ENCODE measurements around the gene SLC51A. TPM values are rescaled to one million over a fixed set of nuclear protein-coding genes. Genes with fewer than 3 reads are reported as not detected.

Gene SLC51A
- total RNA-seq, 1 donor from 2014 or later, result not detected

GRCh38 chr3:196268284-196269163, 52.2 kb downstream of the SLC51A start:
- H3K36me3 Mint-ChIP-seq (ENCODE audit: low read depth, unreplicated experiment), result peaks cover 26% of the 10 kb centered on the region
- peaks cover 3% of the 10 kb centered on the region for H3K27me3 Mint-ChIP-seq (ENCODE audit: unreplicated experiment)
- no peaks in the 10 kb centered on the region for H3K9me3 Mint-ChIP-seq (ENCODE audit: unreplicated experiment)
- H3K4me1 Mint-ChIP-seq (ENCODE audit: unreplicated experiment), result no peaks in the 10 kb centered on the region
- TF ChIP-seq, protein P1, sequence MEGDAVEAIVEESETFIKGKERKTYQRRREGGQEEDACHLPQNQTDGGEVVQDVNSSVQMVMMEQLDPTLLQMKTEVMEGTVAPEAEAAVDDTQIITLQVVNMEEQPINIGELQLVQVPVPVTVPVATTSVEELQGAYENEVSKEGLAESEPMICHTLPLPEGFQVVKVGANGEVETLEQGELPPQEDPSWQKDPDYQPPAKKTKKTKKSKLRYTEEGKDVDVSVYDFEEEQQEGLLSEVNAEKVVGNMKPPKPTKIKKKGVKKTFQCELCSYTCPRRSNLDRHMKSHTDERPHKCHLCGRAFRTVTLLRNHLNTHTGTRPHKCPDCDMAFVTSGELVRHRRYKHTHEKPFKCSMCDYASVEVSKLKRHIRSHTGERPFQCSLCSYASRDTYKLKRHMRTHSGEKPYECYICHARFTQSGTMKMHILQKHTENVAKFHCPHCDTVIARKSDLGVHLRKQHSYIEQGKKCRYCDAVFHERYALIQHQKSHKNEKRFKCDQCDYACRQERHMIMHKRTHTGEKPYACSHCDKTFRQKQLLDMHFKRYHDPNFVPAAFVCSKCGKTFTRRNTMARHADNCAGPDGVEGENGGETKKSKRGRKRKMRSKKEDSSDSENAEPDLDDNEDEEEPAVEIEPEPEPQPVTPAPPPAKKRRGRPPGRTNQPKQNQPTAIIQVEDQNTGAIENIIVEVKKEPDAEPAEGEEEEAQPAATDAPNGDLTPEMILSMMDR (IDR thresholded peaks at IDR 0.05; ENCODE audit: unreplicated experiment), result no peak
- H3K27ac Mint-ChIP-seq (ENCODE audit: unreplicated experiment), result no peak overlapping the region
- no peak for DNase-seq (ENCODE audit: low spot score)
- no peak overlapping the region for H3K4me3 Mint-ChIP-seq (ENCODE audit: unreplicated experiment)

DNA sequence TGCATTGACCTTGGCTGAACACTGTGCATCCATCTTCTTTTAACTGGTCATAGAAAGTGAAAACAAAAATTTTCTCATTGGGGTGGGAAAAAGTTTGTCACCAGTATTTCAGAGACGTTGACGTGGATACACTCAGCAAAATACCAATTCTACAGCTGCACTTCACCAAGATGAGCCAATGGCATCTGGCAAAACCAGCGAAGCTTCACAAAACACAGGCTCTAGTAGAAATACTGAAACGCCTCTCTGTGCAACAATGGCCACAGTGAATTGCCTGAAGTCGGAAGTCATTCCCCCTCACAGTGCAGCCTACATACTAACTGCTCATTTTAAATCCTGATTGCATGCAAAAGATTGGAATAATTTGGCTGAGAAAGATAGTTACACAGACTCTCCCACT, 54.2 kb downstream of the SLC51A start:
- Mint-ChIP-seq H3K27ac (ENCODE audit: unreplicated experiment) (no peak overlapping the region), H3K36me3 (ENCODE audit: low read depth, unreplicated experiment) (peaks cover 32% of the 10 kb centered on the region)

GRCh38 chr3:196272826-196273225, 56.5 kb downstream of the SLC51A start:
- no peak overlapping the region for H3K27ac Mint-ChIP-seq (ENCODE audit: unreplicated experiment)
- no peak for DNase-seq (ENCODE audit: low spot score)

More for the DNA sequence above, 54.2 kb downstream of the SLC51A start:
- DNase-seq (ENCODE audit: low spot score), result no peak
- TF ChIP-seq, protein P1 (IDR thresholded peaks at IDR 0.05; ENCODE audit: unreplicated experiment), result no peak
- Mint-ChIP-seq H3K9me3 (ENCODE audit: unreplicated experiment) (no peaks in the 10 kb centered on the region), H3K4me3 (ENCODE audit: unreplicated experiment) (no peak overlapping the region), H3K4me1 (ENCODE audit: unreplicated experiment) (no peaks in the 10 kb centered on the region), H3K27me3 (ENCODE audit: unreplicated experiment) (peaks cover 3% of the 10 kb centered on the region)

DNA sequence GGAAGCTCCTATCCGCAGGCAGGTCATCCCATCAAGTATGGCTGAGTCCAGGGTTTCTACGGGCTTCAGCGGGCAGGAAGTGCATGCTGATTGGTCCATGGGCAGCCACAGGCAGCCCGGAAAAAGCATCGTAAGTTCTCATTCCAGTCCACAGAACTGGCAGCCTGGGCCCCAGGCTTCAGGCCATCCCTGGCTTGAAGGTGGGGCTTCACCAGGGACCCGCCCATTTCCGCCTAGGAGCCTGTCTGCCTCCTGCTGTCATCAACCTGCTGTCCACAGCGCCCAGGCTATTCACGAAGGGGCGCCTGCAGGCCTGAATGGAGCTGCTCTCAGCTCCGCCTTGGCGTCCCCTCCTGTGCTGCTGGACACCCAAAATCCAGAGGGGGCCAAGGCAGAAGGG, 57.3 kb downstream of the SLC51A start:
- Mint-ChIP-seq H3K27ac (ENCODE audit: unreplicated experiment) (no peak overlapping the region), H3K4me1 (ENCODE audit: unreplicated experiment) (peaks cover 6% of the 10 kb centered on the region), H3K9me3 (ENCODE audit: unreplicated experiment) (no peaks in the 10 kb centered on the region), H3K36me3 (ENCODE audit: low read depth, unreplicated experiment) (peaks cover 33% of the 10 kb centered on the region), H3K27me3 (ENCODE audit: unreplicated experiment) (peaks cover 3% of the 10 kb centered on the region), H3K4me3 (ENCODE audit: unreplicated experiment) (no peak overlapping the region)
- no peak for DNase-seq (ENCODE audit: low spot score)
- TF ChIP-seq, protein P1 (IDR thresholded peaks at IDR 0.05; ENCODE audit: unreplicated experiment), result no peak

More at GRCh38 chr3:196272826-196273225, 56.5 kb downstream of the SLC51A start:
- H3K4me1 Mint-ChIP-seq (ENCODE audit: unreplicated experiment), result no peaks in the 10 kb centered on the region
- no peaks in the 10 kb centered on the region for H3K9me3 Mint-ChIP-seq (ENCODE audit: unreplicated experiment)
- peaks cover 27% of the 10 kb centered on the region for H3K36me3 Mint-ChIP-seq (ENCODE audit: low read depth, unreplicated experiment)
- TF ChIP-seq, protein P1 (IDR thresholded peaks at IDR 0.05; ENCODE audit: unreplicated experiment), result no peak
- H3K27me3 Mint-ChIP-seq (ENCODE audit: unreplicated experiment), result peaks cover 3% of the 10 kb centered on the region
- H3K4me3 Mint-ChIP-seq (ENCODE audit: unreplicated experiment), result no peak overlapping the region

GRCh38 chr3:196274585-196274984, 58.3 kb downstream of the SLC51A start:
- peaks cover 2% of the 10 kb centered on the region for H3K27me3 Mint-ChIP-seq (ENCODE audit: unreplicated experiment)
- H3K36me3 Mint-ChIP-seq (ENCODE audit: low read depth, unreplicated experiment), result peaks cover 33% of the 10 kb centered on the region
- DNase-seq (ENCODE audit: low spot score), result no peak
- peaks cover 9% of the 10 kb centered on the region for H3K4me1 Mint-ChIP-seq (ENCODE audit: unreplicated experiment)
- no peak overlapping the region for H3K27ac Mint-ChIP-seq (ENCODE audit: unreplicated experiment)
- no peaks in the 10 kb centered on the region for H3K9me3 Mint-ChIP-seq (ENCODE audit: unreplicated experiment)
- TF ChIP-seq, protein P1 (IDR thresholded peaks at IDR 0.05; ENCODE audit: unreplicated experiment), result no peak
- peak overlapping the region; percentile 32 for H3K4me3 Mint-ChIP-seq (ENCODE audit: unreplicated experiment)
